Memory B cell (primary cell): Measurements from ENCODE around the gene ZNF460.
"Not testable (repeated sequence)": the region's sequence is repeated elsewhere in the genome, so short reads cannot be mapped to it uniquely, and the experiment has no call there.

Experiments
- ATAC-seq: fragments of 150-1000 bp; cut with Tn5 transposase; 2 replicates; pipeline ENCODE4 v1.10.0; 2021; ENCODE audit warnings: low read depth, mild to moderate bottlenecking, moderate library complexity
- DNase-seq, 2 donors: peaks; one replicate each; pipeline ENCODE4 v3.0.0; 2022; ENCODE audit warnings: low spot score in 2 of 2
- H3K27ac Mint-ChIP-seq: one replicate; pipeline ENCODE4 v1.8.0; 2022; ENCODE audit warnings: mild to moderate bottlenecking, moderate library complexity, mixed read lengths
- H3K27me3 Mint-ChIP-seq: one replicate; pipeline ENCODE4 v1.8.0; 2022; ENCODE audit warnings: mixed read lengths
- H3K36me3 Mint-ChIP-seq: one replicate; pipeline ENCODE4 v1.8.0; 2022; ENCODE audit warnings: mild to moderate bottlenecking, mixed read lengths
- H3K4me1 Mint-ChIP-seq: one replicate; pipeline ENCODE4 v1.8.0; 2022; ENCODE audit warnings: mixed read lengths
- H3K4me3 Mint-ChIP-seq: one replicate; pipeline ENCODE4 v1.8.0; 2022; ENCODE audit warnings: mild to moderate bottlenecking, moderate library complexity, mixed read lengths
- H3K9me3 Mint-ChIP-seq: one replicate; pipeline ENCODE4 v1.8.0; 2022; ENCODE audit warnings: mixed read lengths

The ZNF460 gene

DNA sequence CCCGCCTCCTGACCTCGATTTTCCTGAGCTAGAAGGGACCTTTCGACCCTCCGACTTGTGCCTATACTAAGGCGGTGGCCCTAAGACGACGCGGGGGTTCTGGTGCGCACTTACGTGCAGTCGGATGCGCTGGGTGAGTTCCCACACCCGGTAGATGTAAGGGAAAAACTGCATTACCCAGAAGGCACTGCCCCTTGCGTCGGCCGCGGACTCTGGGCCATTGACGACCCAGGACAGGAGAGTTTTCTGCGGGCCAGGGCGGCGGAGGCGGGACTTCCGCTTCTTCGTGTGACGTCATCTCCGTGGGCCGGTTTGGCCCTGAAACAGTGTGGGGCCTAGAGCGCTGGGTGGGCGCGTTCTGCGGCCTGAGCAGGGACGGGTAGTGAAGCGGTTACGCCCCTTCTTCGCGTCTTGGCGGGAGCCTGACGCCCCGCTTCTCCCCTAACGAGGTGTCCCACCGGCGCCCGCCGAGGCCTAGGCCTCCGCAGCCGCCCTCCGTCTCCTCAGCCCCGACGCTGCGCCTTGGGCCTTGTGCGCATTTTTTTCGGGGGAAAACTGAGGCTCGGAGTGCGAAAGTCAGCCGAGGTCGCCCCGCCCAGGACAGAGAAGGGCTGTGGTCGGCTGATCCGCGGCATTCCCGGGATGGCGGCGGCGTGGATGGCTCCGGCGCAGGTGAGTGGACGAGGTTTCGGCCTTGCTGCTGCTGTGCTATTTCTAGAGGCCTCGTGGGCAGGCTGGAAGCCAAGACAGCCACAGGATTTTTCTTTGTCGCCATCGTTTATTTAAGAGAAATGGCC lies at the start of gene ZNF460:
ZNF460 (plus strand) TSS at position 321 of the 797 bp plus-strand sequence; CDS start at position 643, 322 bp downstream.
- H3K4me1 Mint-ChIP-seq = peaks cover 28% of the 10 kb centered on the region
- no peaks in the 10 kb centered on the region for H3K9me3 Mint-ChIP-seq
- peaks cover 13% of the 10 kb centered on the region for H3K36me3 Mint-ChIP-seq
- no peak within 1 kb of the TSS for H3K27ac Mint-ChIP-seq
- DNase-seq (peak; percentile 95 to 97), ATAC-seq (peak; percentile 82)
- H3K27me3 Mint-ChIP-seq = no peaks in the 10 kb centered on the region
- H3K4me3 Mint-ChIP-seq = no peak within 1 kb of the TSS

DNA sequence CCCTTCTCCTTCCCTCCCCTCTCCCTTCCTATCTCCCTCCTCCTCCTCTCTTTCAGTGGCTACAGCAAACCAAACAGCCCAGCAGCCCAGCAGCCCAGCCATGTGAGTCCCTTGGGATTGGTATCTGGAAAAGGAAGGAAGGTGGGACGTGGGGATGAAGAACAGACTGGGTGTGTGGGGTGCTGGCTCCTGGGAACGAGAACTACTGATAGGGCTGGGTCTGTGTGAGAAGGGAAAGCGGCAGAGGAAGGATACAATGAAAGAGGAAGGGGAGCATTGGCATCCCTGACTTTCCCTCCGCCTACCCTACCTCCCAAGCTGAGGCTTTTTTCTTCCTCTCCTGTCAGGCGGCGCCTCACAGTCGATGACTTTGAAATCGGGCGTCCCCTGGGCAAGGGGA lies 48.6 kb upstream of the ZNF460 start:
- DNase-seq (no peak), ATAC-seq (no peak)
- Mint-ChIP-seq H3K36me3 (peaks cover 2% of the 10 kb centered on the region), H3K9me3 (no peaks in the 10 kb centered on the region), H3K27me3 (no peaks in the 10 kb centered on the region), H3K4me1 (peaks cover 9% of the 10 kb centered on the region), H3K4me3 (no peak overlapping the region), H3K27ac (no peak overlapping the region)

DNA sequence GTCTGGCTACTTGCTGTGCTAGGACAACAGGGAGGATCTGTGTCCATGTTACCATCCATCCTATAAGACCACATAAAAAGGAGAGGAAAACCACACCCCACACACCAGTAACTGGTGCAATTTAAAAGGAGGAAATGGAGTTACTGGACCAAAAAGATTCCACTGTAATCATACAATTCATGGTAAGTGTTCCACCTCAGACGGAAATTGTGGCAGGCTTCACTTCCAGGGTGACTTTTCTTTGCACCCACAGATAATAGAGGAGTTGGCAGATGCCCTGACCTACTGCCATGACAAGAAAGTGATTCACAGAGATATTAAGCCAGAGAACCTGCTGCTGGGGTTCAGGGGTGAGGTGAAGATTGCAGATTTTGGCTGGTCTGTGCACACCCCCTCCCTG lies 47.1 kb upstream of the ZNF460 start:
- H3K4me1 Mint-ChIP-seq = peaks cover 9% of the 10 kb centered on the region
- no peaks in the 10 kb centered on the region for H3K9me3 Mint-ChIP-seq
- H3K27ac Mint-ChIP-seq = no peak overlapping the region
- peaks cover 2% of the 10 kb centered on the region for H3K36me3 Mint-ChIP-seq
- no peak for ATAC-seq
- no peaks in the 10 kb centered on the region for H3K27me3 Mint-ChIP-seq
- no peak for DNase-seq
- no peak overlapping the region for H3K4me3 Mint-ChIP-seq

DNA sequence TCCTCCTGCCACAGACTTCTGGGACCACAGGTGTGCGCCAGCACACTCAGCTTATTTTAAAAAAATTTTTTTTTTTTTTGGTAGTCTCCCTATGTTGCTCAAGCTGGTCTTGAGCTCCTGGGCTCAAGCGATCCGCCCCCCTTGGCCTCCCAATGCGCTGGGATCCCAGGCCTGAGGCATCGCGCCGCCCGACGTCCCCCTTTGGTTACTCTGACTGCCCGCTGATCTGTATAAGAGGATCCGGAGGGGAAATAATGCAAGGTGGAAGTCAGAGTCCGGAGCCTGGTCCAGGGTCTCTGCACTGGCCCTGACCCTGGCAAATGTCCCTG lies 40.3 kb upstream of the ZNF460 start:
- Mint-ChIP-seq H3K27ac (peak overlapping the region; percentile 91), H3K27me3 (no peaks in the 10 kb centered on the region), H3K9me3 (no peaks in the 10 kb centered on the region), H3K36me3 (peaks cover 6% of the 10 kb centered on the region), H3K4me1 (peaks cover 18% of the 10 kb centered on the region), H3K4me3 (peak overlapping the region; percentile 80)
- DNase-seq (no peak), ATAC-seq (peak; percentile 1)

DNA sequence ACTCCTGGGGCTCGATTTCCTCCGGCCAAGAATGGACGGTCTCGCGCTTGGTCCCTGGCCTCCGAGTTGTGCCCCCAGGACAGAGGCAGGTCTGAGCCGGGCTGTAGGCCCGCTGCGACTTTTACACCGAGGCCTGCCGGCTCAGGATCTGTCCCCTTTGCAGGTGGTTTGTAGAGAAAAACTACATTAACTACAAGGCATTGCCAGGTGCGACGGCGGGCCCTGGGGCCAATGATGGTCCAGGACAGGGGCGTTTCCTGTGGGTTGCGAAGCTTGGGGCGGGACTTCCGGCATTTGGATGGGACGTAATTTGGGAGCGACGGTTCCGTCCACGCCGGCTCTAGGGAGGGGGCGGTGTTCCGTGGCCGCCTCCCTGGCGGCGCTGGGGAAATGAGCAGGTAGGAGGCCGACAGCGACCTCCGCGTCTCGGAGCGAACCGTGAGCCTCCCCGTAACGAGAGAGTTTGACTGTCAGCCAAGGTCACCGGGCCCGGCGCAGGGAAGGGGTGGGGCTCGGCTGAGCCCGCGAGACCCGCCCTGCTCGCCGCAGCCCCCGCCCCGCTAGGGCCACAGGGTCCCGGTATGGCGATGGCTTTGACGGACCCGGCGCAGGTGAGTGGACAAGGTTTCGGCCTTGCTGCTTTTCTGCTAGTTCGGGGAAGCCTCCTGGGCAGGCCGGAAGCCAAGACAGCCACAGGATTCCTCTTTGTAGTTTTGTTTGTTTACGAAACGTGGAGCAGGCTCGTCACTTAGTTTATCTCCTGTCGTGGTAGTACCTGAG lies 39.8 kb upstream of the ZNF460 start, which contains the start of gene ZNF805:
ZNF805 (plus strand) TSS at position 322 of the 780 bp plus-strand sequence; CDS start at position 582, 260 bp downstream.
- Mint-ChIP-seq H3K9me3 (no peaks in the 10 kb centered on the region), H3K4me3 (peak within 1 kb of the TSS; percentile 80), H3K4me1 (peaks cover 21% of the 10 kb centered on the region), H3K27me3 (no peaks in the 10 kb centered on the region), H3K36me3 (peaks cover 10% of the 10 kb centered on the region), H3K27ac (peak within 1 kb of the TSS; percentile 91)
- ATAC-seq (peak; percentile 93), DNase-seq (peak; percentile 91 to 92)

DNA sequence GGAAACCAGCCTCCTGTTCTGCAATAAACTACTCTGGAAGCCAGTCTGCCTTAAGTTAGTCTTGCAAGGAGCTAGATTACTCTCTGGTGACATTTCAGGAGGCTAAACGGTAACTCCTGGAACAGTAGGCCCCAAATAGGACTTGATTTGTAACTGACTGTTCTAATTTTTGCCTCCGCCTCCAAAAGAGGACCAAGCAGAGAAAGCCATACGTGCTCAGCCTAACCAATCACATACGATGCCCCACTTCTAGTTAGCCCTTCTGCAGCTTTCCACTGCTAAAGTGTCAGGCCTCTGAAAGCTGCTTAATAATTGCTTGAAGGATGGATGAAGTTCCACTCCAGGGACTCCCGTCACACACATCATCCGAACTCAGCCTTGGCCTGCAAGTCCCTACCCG lies 39.1 kb upstream of the ZNF460 start:
- Mint-ChIP-seq H3K4me3 (peak overlapping the region; percentile 80), H3K36me3 (peaks cover 13% of the 10 kb centered on the region), H3K27ac (peak overlapping the region; percentile 91), H3K4me1 (peaks cover 21% of the 10 kb centered on the region), H3K27me3 (no peaks in the 10 kb centered on the region), H3K9me3 (no peaks in the 10 kb centered on the region)
- DNase-seq (no peak), ATAC-seq (no peak)

DNA sequence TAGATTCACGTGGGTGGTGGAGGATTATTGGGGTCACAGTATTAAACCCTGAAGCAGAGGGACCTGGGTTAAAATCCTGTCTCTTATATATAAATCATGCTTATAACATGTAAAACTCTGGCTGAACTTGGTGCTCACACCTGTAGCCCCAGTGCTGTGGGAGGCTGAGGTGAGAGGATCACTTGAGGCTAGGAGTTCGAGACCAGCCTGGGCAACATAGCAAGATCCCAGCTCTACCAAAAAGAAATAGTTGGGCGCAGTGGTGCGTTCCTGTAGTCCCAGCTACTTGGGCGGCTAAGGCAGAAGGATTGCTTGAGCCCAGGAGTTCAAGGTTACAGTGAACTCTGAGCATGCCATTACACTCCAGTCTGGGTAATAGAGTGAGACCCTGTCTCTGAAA lies 37.5 kb upstream of the ZNF460 start:
- ATAC-seq = no peak
- no peak for DNase-seq
- no peak overlapping the region for H3K4me3 Mint-ChIP-seq
- H3K9me3 Mint-ChIP-seq = no peaks in the 10 kb centered on the region
- peaks cover 19% of the 10 kb centered on the region for H3K36me3 Mint-ChIP-seq
- peak overlapping the region; percentile 8 for H3K27ac Mint-ChIP-seq
- no peaks in the 10 kb centered on the region for H3K27me3 Mint-ChIP-seq
- H3K4me1 Mint-ChIP-seq = peaks cover 21% of the 10 kb centered on the region

DNA sequence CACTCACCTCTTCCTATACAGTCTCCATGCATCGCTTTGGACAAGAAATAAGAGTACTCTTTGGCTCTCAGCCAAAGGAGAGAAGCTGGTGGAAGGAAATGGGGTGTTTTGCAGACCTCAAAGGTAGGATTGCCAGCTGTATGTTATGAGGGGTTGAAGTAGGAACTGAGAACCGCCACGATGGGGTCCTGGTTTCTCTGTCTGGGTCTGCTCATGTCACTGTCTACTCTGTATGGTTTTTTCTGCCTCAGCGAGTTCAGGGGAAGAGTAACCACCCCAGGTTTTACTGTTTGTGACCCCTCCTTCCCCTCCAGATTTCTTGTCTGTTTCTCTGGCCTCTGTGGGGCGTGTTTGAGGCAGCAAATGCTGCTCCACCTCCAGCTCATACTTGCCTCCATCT lies 35.8 kb upstream of the ZNF460 start:
- H3K27me3 Mint-ChIP-seq = no peaks in the 10 kb centered on the region
- no peaks in the 10 kb centered on the region for H3K9me3 Mint-ChIP-seq
- peaks cover 21% of the 10 kb centered on the region for H3K4me1 Mint-ChIP-seq
- peak overlapping the region; percentile 47 for H3K27ac Mint-ChIP-seq
- peaks cover 21% of the 10 kb centered on the region for H3K36me3 Mint-ChIP-seq
- no peak for DNase-seq
- no peak overlapping the region for H3K4me3 Mint-ChIP-seq
- no peak for ATAC-seq

DNA sequence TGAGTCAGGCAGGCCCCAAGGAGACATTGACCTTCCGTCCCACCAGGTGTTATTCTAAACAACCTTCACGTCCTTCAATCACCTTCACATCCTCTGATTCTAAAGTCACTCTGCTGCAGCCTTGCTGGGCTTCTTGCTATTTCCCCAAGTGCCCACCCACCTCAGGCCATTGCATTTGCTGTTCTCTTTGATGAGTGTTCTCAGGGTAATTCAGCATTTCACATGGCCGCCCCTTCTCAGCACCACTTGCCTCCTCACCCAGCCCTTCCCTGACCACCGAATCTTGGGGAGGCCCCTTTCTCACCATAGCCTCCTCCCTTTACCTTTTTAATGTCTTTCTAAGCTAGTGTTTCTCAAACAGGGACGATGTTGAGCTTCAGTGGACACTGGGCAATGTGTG lies 35.2 kb upstream of the ZNF460 start:
- H3K27ac Mint-ChIP-seq = peak overlapping the region; percentile 47
- H3K4me3 Mint-ChIP-seq = no peak overlapping the region
- H3K4me1 Mint-ChIP-seq = peaks cover 22% of the 10 kb centered on the region
- ATAC-seq (no peak), DNase-seq (no peak)
- H3K36me3 Mint-ChIP-seq = peaks cover 23% of the 10 kb centered on the region
- no peaks in the 10 kb centered on the region for H3K9me3 Mint-ChIP-seq
- no peaks in the 10 kb centered on the region for H3K27me3 Mint-ChIP-seq

DNA sequence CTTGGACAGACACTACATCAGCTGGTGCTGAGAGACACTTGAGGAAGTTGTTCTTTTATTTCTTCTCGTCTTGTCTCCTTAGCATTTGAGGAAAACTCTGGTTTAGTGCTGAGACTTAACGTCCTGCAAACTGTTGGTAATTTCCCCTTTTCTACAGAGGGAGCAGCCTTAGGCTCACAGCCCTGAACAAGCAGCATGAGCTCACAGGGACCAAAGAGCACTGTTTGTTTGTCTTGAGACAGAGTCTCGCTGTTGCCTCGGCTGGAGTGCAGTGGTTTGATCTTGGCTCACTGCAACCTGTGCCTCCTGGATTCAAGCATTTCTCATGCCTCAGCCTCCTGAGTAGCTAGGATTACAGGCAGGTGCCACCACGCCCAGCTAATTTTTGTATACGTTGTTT lies 34.3 kb upstream of the ZNF460 start:
- H3K27ac Mint-ChIP-seq = no peak overlapping the region

DNA sequence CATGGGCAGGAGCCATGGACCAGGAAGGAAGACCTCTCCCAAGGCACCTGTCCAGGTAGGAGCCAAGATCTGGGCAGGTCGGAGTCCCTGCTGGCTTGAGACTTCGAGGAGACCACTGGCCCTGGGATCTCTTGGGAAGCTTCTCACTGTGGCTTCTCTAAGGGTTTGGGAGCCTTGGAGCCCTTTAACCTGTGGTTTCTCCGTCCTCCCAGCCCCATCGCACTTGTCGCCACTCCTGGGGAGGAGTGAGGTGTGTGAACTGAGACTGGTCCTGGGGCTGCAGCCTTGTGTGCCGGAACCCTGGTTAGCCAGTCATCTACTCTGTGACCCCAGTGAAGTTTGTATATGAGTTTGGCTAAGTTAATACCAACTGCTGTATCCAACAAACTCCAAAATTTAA lies 31.6 kb upstream of the ZNF460 start:
- ATAC-seq = no peak
- Mint-ChIP-seq H3K9me3 (no peaks in the 10 kb centered on the region), H3K4me3 (no peak overlapping the region), H3K36me3 (peaks cover 48% of the 10 kb centered on the region), H3K27me3 (no peaks in the 10 kb centered on the region), H3K4me1 (peaks cover 10% of the 10 kb centered on the region), H3K27ac (no peak overlapping the region)
- no peak for DNase-seq

More for the DNA sequence above, 34.3 kb upstream of the ZNF460 start:
- Mint-ChIP-seq H3K27me3 (no peaks in the 10 kb centered on the region), H3K4me1 (peaks cover 22% of the 10 kb centered on the region), H3K36me3 (peaks cover 30% of the 10 kb centered on the region), H3K4me3 (no peak overlapping the region), H3K9me3 (no peaks in the 10 kb centered on the region)
- ATAC-seq (no peak), DNase-seq (no peak)

DNA sequence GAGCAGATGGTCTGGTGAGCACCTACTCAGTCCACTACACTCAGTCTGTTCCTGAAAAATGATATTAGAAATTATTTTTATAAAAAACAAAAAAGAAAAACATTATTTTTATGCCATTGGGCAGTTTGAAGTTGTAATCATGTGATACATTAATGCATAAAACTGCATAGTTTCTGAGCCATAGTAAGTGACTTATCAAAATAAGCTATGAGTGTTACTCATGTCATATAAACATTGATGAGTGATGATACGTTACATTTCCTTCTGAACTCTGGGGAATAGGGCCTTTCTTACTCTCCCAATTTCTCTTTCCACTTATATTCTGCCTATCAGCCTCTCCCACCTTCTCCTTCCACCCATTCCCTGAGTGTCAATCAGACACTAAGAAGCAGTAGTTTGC lies 31.0 kb upstream of the ZNF460 start:
- Mint-ChIP-seq H3K27me3 (no peaks in the 10 kb centered on the region), H3K4me1 (peaks cover 10% of the 10 kb centered on the region), H3K9me3 (no peaks in the 10 kb centered on the region), H3K27ac (no peak overlapping the region), H3K36me3 (peaks cover 53% of the 10 kb centered on the region), H3K4me3 (no peak overlapping the region)
- DNase-seq (no peak), ATAC-seq (no peak)

DNA sequence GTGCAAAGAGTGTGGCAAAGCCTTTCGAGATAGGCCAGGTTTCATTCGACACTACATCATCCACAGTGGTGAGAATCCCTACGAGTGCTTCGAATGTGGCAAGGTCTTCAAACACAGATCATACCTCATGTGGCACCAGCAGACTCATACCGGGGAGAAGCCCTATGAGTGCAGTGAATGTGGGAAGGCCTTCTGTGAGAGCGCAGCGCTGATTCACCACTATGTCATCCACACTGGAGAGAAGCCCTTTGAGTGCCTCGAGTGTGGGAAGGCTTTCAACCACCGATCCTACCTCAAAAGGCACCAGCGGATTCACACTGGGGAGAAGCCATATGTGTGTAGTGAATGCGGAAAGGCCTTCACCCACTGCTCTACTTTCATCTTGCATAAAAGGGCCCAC lies 26.5 kb upstream of the ZNF460 start:
- peaks cover 43% of the 10 kb centered on the region for H3K36me3 Mint-ChIP-seq
- not testable (repeated sequence) for H3K4me1 Mint-ChIP-seq, DNase-seq, ATAC-seq, H3K4me3 Mint-ChIP-seq, H3K9me3 Mint-ChIP-seq, H3K27ac Mint-ChIP-seq, H3K27me3 Mint-ChIP-seq

DNA sequence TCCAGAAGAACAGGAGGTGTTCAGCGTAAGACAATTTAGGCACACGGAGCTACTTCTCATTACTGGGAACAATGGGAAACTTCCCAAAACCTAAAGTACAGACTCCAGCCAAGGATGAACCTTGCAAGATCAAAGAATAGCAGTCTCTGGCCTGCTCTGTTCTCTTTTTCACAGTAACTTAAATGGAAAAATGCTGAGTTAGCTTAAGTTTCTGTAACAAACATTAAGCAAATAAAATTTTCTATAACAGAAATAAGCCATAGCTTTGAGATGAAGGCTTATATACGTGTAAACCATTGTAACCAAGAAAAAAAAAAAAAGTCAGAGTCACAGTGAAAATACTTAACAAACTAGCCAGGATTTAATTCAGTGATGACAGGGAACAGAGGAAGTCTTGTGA lies 18.2 kb upstream of the ZNF460 start:
- Mint-ChIP-seq H3K36me3 (peaks cover 31% of the 10 kb centered on the region), H3K9me3 (peaks cover 1% of the 10 kb centered on the region)

More for the DNA sequence above, 18.2 kb upstream of the ZNF460 start:
- H3K27me3 Mint-ChIP-seq = no peaks in the 10 kb centered on the region
- peaks cover 13% of the 10 kb centered on the region for H3K4me1 Mint-ChIP-seq
- H3K27ac Mint-ChIP-seq = no peak overlapping the region
- ATAC-seq (no peak), DNase-seq (no peak)
- no peak overlapping the region for H3K4me3 Mint-ChIP-seq
